Neutrophil (primary cell): ENCODE data around the gene SMU1.

Source experiments
- H3K27ac ChIP-seq: fragments of 200-600 bp; sonication (generic); 2 replicates; pipeline ENCODE4 v1.5.1; 2016; ENCODE audit warnings: mild to moderate bottlenecking, moderate library complexity
- H3K27me3 ChIP-seq: fragments of 200-600 bp; sonication (generic); 2 replicates; pipeline ENCODE4 v1.6.0; 2016; ENCODE audit warnings: mild to moderate bottlenecking
- H3K36me3 ChIP-seq: fragments of 200-600 bp; sonication (generic); 2 replicates; pipeline ENCODE4 v1.5.1; 2017
- H3K4me1 ChIP-seq, 2 experiments: fragments of 200-600 bp in 1 of 2; sonication (generic) in 1 of 2; 1 replicate in 1 of 2; 2 replicates in 1 of 2; pipeline versions ENCODE4 v1.5.1 to v1.6.1; 2013 to 2016; ENCODE audit warnings: low read depth in 1 of 2, low read length in 1 of 2, mild to moderate bottlenecking in 1 of 2, moderate library complexity in 1 of 2; ENCODE audit not compliant: control insufficient read depth in 1 of 2, insufficient read depth in 1 of 2
- H3K4me3 ChIP-seq, 2 experiments: fragments of 200-600 bp in 1 of 2; sonication (generic) in 1 of 2; 1 replicate in 1 of 2; 2 replicates in 1 of 2; pipeline ENCODE4 v1.5.1; 2013 to 2016; ENCODE audit warnings: low read depth in 1 of 2, low read length in 1 of 2, mild to moderate bottlenecking in 1 of 2, moderate library complexity in 1 of 2
- H3K9me3 ChIP-seq: fragments of 200-600 bp; sonication (generic); 2 replicates; pipeline ENCODE4 v1.5.1; 2016
- CTCF ChIP-seq: fragments of 200-600 bp; sonication (generic); IDR thresholded peaks from 2 replicates; pipeline ENCODE4 v1.5.1; 2016; ENCODE audit warnings: antibody characterized with exemption

SMU1 gene

GRCh38 chr9:33032865-33033264 is 43.6 kb downstream of the SMU1 start:
- Histone ChIP-seq H3K4me3 (no peak overlapping the region), H3K4me1 (peaks cover 19% of the 10 kb centered on the region in 2 experiments), H3K27ac (no peak overlapping the region), H3K27me3 (no peaks in the 10 kb centered on the region), H3K36me3 (peaks cover 97% of the 10 kb centered on the region), H3K9me3 (no peaks in the 10 kb centered on the region)
- TF ChIP-seq CTCF, result no peak

- Histone ChIP-seq H3K4me1 (peaks cover 19 to 22% of the 10 kb centered on the region in 2 experiments), H3K36me3 (peaks cover 97% of the 10 kb centered on the region), H3K27me3 (no peaks in the 10 kb centered on the region), H3K9me3 (no peaks in the 10 kb centered on the region), H3K4me3 (no peak overlapping the region), H3K27ac (no peak overlapping the region)
- TF ChIP-seq CTCF, result no peak
Observed at GRCh38 chr9:33032292-33032691, 44.2 kb downstream of the SMU1 start.

GRCh38 chr9:33030285-33030684 is 46.2 kb downstream of the SMU1 start:
- Histone ChIP-seq H3K27ac (peak overlapping the region; percentile 56), H3K36me3 (peaks cover 85% of the 10 kb centered on the region)
- no peak for TF ChIP-seq CTCF

GRCh38 chr9:33029231-33029786 is 47.2 kb downstream of the SMU1 start:
- peaks cover 38 to 40% of the 10 kb centered on the region in 2 experiments for H3K4me1 ChIP-seq
- H3K36me3 ChIP-seq, result peaks cover 76% of the 10 kb centered on the region
- no peaks in the 10 kb centered on the region for H3K9me3 ChIP-seq
- H3K27ac ChIP-seq, result peak overlapping the region; percentile 56
- TF ChIP-seq CTCF, result no peak
- no peaks in the 10 kb centered on the region for H3K27me3 ChIP-seq
- no peak overlapping the region for H3K4me3 ChIP-seq

More at GRCh38 chr9:33030285-33030684, 46.2 kb downstream of the SMU1 start:
- no peak overlapping the region for H3K4me3 ChIP-seq
- H3K4me1 ChIP-seq, result peaks cover 34% of the 10 kb centered on the region in 2 experiments
- no peaks in the 10 kb centered on the region for H3K9me3 ChIP-seq
- H3K27me3 ChIP-seq, result no peaks in the 10 kb centered on the region

- peak overlapping the region; percentile 98 for H3K27ac ChIP-seq
- peaks cover 42% of the 10 kb centered on the region for H3K36me3 ChIP-seq
- TF ChIP-seq CTCF, result no peak
- H3K4me1 ChIP-seq, result peaks cover 45% of the 10 kb centered on the region in 2 experiments
- H3K27me3 ChIP-seq, result no peaks in the 10 kb centered on the region
- H3K9me3 ChIP-seq, result no peaks in the 10 kb centered on the region
- H3K4me3 ChIP-seq, result peak overlapping the region; percentile 97
Observed at GRCh38 chr9:33025572-33026342, 50.7 kb downstream of the SMU1 start.
